ENCODE measurements around the gene DNAH17. TPM values are rescaled to one million over a fixed set of nuclear protein-coding genes. Genes with fewer than 3 reads are reported as not detected.

The DNAH17 gene
- total RNA-seq, 1 donor from 2014 or later: not detected

DNA sequence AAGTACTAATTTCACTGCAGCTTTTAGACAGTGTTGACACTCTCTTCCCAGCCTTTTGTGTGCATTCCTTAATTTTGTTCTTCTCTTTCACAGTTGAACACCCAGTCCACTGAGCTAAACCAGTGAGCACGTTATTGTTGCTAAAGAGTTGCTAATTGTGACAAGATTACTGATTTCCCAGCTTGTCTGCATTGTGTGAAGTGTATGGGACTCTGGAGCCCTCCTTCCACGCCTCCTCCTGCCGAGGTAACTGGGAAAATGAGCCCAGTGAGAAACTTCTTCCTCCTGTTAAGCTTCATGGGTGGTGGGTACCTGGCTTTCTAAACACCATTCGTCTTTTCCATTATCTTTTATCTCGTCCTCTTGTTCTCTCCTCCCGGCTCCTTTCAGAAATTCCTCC lies 29.8 kb upstream of the DNAH17 start:
- intact Hi-C loops (cut with micrococcal nuclease): no loop called here

DNA sequence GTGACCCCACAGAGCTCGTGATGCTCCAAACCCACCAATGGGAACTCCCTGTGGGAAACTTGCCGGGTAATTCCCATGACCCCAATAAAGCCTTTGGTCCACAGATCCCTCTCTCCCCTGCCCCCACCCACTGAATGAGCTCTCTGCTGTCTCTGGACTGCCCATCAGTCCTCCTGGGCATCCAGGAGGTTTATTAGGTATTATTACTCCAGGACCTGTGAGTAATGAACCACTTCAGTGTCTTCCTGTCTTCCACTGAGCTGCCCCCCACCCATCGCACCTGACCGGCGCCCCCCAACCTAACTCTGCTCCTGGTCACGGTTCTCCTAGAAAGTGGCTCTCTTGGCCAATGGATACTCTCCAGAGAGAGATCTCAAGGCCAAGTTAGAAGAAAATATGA lies 28.7 kb upstream of the DNAH17 start:
- intact Hi-C loops (cut with micrococcal nuclease): no loop called here

- intact Hi-C loops (cut with micrococcal nuclease): no loop called here
Measured at GRCh38 chr17:78605429-78605828, 28.2 kb upstream of the DNAH17 start.

GRCh38 chr17:78602246-78602645 lies 25.1 kb upstream of the DNAH17 start:
- intact Hi-C loops (cut with micrococcal nuclease): no loop called here

DNA sequence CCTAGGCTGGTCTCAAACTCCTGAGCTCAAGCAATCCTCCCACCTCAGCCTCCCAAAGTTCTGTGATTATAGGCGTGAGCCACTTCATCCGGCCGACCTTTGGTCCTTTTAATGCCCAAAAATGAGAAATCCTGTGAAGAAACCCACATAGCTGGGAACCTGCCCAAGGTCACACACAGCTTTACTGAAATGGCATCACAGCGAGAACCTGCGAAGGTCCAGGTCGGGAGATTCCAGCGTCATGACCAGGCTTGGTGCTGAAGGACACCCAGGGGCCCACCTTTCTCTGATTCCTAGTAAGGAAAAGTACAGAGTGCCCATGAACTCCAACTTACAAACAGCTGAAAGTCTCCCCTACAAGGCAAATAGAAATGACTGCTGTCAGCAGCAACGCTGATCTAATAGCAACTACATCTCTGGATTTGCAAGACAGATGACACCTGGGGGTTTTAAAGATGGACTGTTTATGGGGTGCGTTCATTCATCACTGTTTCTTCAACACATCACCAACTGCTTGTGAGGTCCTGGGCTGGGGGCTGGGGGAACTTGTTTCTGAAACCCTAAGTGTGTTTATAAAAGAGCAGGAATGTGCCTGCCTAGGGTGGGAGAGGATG lies 24.5 kb upstream of the DNAH17 start:
- intact Hi-C loops (cut with micrococcal nuclease): no loop called here

GRCh38 chr17:78600181-78600721 lies 23.1 kb upstream of the DNAH17 start:
- intact Hi-C loops (cut with micrococcal nuclease): no loop called here

GRCh38 chr17:78599419-78599818 lies 22.2 kb upstream of the DNAH17 start:
- intact Hi-C loops (cut with micrococcal nuclease): no loop called here

DNA sequence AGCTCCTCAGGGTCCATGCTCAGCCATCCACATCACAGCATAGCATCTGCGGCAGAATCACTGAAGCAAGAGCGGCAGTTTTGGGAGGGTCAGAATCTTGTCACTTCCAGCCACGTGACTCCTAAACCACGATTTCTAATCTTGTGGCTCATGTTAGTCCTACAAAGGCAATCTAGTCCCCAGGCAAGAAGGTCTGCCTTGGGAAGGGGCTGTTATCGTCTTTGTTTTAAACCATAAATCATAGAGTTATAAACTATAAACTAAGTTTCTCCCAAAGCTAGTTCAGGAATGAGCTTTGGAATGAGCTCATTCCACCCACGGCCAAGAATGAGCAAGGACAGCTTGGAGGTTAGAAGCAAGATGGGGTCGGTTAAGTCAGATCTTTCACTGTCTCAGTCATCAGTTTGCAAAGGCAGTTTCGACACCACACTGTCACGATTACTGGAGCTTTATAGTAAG lies 20.8 kb upstream of the DNAH17 start:
- intact Hi-C loops (cut with micrococcal nuclease): no loop called here

- intact Hi-C loops (cut with micrococcal nuclease): no loop called here
Measured at GRCh38 chr17:78596871-78597764, 19.9 kb upstream of the DNAH17 start.

DNA sequence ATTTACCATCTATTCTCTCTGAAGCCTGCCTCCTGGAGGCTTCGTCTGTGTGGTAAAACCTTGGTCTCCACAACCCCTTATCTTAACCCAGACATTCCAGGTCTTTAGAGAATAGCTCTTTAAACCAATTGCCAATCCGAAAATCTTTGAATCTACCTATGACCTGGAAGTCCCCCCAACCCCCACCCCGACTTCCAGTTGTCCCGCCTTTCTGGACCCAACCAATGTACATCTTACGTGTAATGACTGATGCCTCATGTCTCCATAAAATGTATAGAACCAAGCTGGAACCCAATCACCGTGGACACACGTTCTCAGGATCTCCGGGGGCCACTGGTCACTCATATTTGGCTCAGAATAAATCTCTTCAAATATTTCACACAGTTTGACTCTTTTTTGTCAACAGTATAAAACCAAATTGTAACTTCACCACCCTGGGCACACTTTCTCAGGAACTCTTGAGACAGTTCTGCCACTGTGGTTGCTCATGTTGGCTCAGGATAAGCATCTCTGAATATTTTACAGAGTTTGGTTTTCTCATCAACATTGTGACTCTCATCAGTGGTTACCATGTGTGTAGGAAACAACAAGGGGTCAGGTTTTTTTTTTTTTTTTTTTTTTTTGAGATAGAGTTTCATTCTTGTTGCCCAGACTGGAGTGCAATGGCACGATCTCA lies 18.1 kb upstream of the DNAH17 start:
- intact Hi-C loops (cut with micrococcal nuclease): no loop called here

DNA sequence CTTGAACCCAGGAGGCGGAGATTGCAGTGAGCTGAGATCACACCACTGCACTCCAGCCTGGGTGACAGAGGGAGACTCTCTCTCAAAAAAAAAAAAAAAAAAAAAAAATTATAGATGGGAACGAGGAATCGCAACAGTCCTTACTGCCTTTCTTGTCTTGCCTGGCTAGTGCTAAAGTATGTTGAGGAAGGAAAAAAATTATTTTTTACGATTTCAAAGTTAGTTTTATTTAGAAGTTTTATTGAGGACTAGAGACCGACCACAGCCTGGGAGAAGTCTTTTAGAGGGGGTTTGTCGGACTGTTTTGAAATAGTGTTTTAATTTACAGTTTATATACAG lies 15.8 kb upstream of the DNAH17 start:
- intact Hi-C loops (cut with micrococcal nuclease): no loop called here

DNA sequence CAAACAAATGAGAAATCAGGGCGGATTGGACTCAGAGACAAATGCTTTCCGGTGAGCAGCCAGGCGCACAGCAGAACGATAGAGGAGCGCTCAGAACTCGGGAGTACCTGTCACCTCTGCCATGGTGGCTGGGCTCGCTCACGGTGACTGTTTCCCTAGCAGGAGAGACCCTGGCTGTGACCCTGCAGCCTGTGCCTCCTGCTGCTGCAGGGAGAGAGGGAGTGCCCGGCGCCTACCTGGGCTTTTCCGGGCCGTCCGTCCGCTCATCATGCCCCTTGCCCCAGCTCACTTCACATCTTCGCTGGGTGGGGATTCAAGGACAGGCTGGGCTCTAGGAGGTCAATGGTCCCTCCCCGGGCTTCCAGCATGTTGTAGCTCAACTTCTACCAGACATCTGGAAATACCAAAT lies 14.1 kb upstream of the DNAH17 start:
- intact Hi-C loops (cut with micrococcal nuclease): no loop called here

- intact Hi-C loops (cut with micrococcal nuclease): no loop called here
Measured at GRCh38 chr17:78589885-78590284, 12.7 kb upstream of the DNAH17 start.

DNA sequence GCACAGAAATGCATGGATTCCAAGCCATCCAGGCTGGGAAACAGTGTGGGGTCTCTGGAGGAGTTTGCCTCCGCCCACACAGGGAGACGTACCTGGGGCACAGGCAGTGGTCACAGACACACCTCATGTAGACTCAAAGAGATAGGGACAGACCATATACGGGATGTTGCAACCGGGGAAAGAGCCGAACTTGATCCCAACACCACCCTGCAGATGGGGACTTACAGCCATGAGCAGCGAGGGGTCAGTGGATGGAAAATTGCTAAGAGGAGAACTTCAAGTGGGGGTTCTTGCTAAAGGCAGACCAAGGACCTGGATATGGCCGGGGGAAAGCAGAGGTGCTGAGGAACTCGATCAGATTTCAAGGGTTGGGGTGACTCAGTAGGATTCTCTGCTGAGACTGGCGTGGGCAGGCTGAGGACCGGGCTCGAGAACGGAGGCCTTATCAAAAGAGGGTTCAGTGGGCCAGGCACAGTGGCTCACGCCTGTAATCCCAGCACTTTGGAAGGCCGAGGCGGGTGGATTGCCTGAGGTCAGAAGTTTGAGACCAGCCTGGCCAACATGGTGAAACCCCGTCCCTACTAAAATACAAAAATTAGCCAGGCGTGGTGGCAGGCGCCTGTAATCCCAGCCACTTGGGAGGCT lies 12.0 kb upstream of the DNAH17 start:
- intact Hi-C loops (cut with micrococcal nuclease): no loop called here

GRCh38 chr17:78588258-78589030 lies 11.2 kb upstream of the DNAH17 start:
- intact Hi-C loops (cut with micrococcal nuclease): no loop called here

- intact Hi-C loops (cut with micrococcal nuclease): no loop called here
Measured at GRCh38 chr17:78585006-78585630, 7.9 kb upstream of the DNAH17 start.

DNA sequence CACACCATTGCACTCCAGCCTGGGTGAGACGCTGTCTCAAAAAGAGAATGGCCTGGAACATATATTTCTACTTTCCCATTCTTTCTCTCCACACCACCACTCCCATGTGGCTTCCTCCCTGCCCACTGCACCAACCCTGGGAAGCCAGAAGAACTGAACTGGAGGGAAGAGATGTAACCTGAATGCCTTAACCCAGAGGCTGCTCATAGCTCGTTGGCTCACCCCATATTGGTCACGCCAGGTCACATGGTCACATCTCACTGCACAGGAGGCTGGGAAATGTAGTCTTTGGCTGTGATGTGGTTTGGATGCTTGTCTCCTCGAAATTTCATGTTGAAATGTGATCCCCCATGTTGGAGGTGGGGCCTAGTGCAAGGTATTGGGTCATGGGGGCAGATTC lies 5.9 kb upstream of the DNAH17 start:
- intact Hi-C loops (cut with micrococcal nuclease): no loop called here

DNA sequence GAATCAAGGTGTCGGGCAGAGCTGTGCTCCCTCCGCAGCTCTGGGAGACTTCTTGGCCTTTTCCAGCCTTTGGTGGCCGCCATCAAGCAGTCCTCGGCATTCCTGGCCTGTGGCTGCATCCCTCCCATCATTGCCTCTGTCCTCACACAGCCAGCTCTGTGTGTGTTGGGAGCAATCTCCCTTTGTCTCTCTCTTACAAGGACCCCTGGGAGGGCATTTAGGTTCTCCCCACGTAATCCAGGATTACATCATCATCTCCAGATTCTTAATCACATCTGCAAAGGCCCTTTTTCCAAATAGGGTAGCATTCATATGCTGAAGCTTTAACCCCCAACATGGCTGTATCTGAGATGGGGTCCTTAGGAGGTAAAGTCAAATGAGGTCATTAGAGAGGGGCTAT lies 4.1 kb upstream of the DNAH17 start:
- intact Hi-C loops (cut with micrococcal nuclease): no loop called here

GRCh38 chr17:78580277-78580804 lies 3.1 kb upstream of the DNAH17 start:
- intact Hi-C loops (cut with micrococcal nuclease): no loop called here

All from T-helper 2 cell treated with Interferon-gamma antibody and Interleukin-4, amounts not matched to agents 100 ng/mL and 5 ng/mL, for 36 hours (primary cell).